Activated CD8-positive, alpha-beta T cell treated with anti-CD3 and anti-CD28 coated beads, Interleukin-2, amount 10 ng/mL, durations not matched to agents 7 days and 5 days (primary cell): ENCODE data around the gene FHOD1. TPM values are rescaled to one million over a fixed set of nuclear protein-coding genes. Genes with fewer than 3 reads are reported as not detected.

Experiments used
- ATAC-seq: fragments of 150-1000 bp; cut with Tn5 transposase; one replicate; pipeline ENCODE4 v1.10.0; 2021; ENCODE audit warnings: moderate library complexity
- CTCF ChIA-PET: fragments of 350-600 bp; sonication (Branson Sonifier 250); formaldehyde crosslinking; loops from one replicate; lab custom pipeline; 2021; ENCODE audit warnings: antibody characterized with exemption; lab: Charles Lee
- POLR2A ChIA-PET: fragments of 350-600 bp; sonication (Branson Sonifier 250); formaldehyde crosslinking; loops from one replicate; lab custom pipeline; 2021; ENCODE audit warnings: antibody characterized with exemption; lab: Charles Lee
- DNase-seq: peaks from one replicate; pipeline ENCODE4 v3.0.0-alpha.2; 2020
- H3K27ac Mint-ChIP-seq: one replicate; pipeline ENCODE4 v1.8.0; 2021; ENCODE audit warnings: mild to moderate bottlenecking, mixed read lengths
- H3K27me3 Mint-ChIP-seq: one replicate; pipeline ENCODE4 v1.8.0; 2021; ENCODE audit warnings: low read depth, mixed read lengths
- H3K36me3 Mint-ChIP-seq: one replicate; pipeline ENCODE4 v1.8.0; 2021; ENCODE audit warnings: low read depth, mixed read lengths
- H3K4me1 Mint-ChIP-seq: one replicate; pipeline ENCODE4 v1.8.0; 2021; ENCODE audit warnings: low read depth, mixed read lengths
- H3K4me3 Mint-ChIP-seq: one replicate; pipeline ENCODE4 v1.8.0; 2021; ENCODE audit warnings: mild to moderate bottlenecking, mixed read lengths
- H3K9me3 Mint-ChIP-seq: one replicate; pipeline ENCODE4 v1.8.0; 2022; ENCODE audit warnings: mixed read lengths; ENCODE audit not compliant: insufficient read depth
- total RNA-seq, 2 experiments: library from RNA; stranded (reverse); gene quantifications; one replicate each; pipeline ENCODE4 v1.2.3, GENCODE V29; 2021

Gene FHOD1
- total RNA-seq, 2 experiments from 2014 or later: 93.4 to 101 TPM

DNA sequence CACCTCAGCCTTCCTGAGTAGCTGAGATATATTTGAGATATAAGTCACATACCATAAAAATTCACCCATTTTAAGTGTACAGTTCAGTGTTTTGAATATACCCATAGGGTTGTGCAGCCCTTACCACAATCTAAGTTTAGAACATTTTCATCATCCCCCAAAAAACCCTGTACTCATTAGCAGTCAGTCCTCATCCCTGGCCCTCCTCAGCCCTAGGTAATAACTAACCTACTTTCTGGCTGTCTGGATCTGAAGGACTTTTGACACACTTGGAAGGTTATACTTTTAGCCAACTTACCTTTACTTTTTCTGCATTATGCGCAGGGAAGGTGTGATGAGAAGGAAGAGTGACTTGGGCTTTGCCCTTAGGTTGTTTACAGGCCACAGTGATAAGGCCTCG lies 28.0 kb upstream of the FHOD1 start:
- H3K36me3 Mint-ChIP-seq: peaks cover 15% of the 10 kb centered on the region
- no peaks in the 10 kb centered on the region for H3K27me3 Mint-ChIP-seq
- DNase-seq (no peak), ATAC-seq (no peak)
- H3K4me1 Mint-ChIP-seq: peaks cover 17% of the 10 kb centered on the region
- no peaks in the 10 kb centered on the region for H3K9me3 Mint-ChIP-seq
- CTCF ChIA-PET: no interaction called here
- POLR2A ChIA-PET: no interaction called here
- H3K4me3 Mint-ChIP-seq: no peak overlapping the region
- no peak overlapping the region for H3K27ac Mint-ChIP-seq

DNA sequence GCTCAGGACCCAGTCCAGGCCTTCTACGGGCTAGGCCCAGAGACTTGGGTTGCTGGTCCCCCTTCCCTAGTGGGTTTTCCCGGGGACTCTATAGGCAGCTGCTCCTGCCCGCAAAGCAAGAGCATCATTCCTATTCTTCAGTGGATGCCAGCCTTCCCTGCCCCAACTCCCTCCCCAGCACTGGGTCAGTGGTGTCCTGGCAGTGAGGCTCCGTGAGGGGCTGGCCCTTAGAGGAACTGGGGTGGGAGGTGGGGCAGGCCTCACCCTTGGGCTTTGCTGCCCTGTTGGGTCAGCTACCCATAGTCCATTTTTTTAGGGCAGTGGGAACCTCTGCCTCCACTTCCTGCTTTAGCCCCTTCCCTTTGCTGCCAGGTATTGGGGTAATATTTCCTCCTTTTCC lies 24.2 kb upstream of the FHOD1 start:
- CTCF ChIA-PET: no interaction called here
- Mint-ChIP-seq H3K27me3 (no peaks in the 10 kb centered on the region), H3K9me3 (no peaks in the 10 kb centered on the region), H3K4me1 (peaks cover under 1% of the 10 kb centered on the region), H3K36me3 (peaks cover 12% of the 10 kb centered on the region), H3K4me3 (no peak overlapping the region), H3K27ac (no peak overlapping the region)
- DNase-seq (no peak), ATAC-seq (no peak)
- POLR2A ChIA-PET: interaction anchor here (1.3 kb wide), 1 partner anchor 10 kb away, joined by 4 read pairs; no protein-coding TSS in a partner anchor

DNA sequence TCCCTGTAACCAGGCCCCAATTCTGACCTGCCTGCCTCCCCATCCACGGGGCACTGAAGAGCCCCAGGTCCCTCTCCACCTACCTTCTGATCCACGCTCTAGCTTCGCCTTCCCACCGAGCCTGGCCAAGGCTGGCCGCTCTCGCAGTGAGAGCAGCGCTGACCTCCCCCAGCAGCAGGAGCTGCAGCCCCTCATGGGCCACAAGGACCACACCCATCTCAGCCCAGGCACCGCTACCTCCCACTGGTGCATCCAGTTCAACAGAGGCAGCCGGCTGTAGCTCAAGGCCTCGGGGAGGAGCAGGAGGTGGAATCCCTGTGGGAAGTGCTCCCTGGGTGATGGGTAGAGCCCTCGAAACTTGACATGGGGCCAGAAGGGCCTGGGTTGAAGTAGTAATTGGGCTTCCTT lies 23.7 kb upstream of the FHOD1 start:
- DNase-seq (no peak), ATAC-seq (no peak)
- H3K4me3 Mint-ChIP-seq: no peak overlapping the region

DNA sequence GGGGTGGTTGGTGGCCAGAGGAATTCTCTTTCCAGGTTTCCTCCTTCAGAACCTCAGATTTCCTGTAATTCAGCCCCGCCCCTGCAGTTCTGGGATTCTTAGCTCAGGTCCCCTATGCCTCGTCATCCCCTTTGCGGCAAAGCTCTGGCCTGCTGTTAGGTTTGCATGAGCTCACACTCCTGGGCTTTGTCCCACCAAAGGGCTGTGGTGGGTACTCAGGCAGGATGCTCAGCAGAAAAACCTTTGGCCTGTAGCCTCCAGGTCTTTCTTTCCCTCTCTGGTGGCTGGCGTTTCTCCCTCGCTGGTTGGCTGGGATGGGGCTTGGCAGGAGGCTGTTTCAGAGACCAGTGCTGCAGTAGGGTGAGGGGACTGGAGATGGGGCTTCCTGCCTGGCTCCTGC lies 22.5 kb upstream of the FHOD1 start:
- POLR2A ChIA-PET: interaction anchor here (1.5 kb wide), 1 partner anchor 22 kb away, joined by 4 read pairs; the partner anchor contains the start of gene FHOD1
- H3K4me3 Mint-ChIP-seq: no peak overlapping the region
- peaks cover 7% of the 10 kb centered on the region for H3K36me3 Mint-ChIP-seq
- no peak for ATAC-seq
- no peaks in the 10 kb centered on the region for H3K9me3 Mint-ChIP-seq
- CTCF ChIA-PET: interaction anchor here (0.9 to 1.7 kb wide), 4 partner anchors 9 to 70 kb away, joined by 3 to 9 read pairs (median 5); no protein-coding TSS in a partner anchor
- H3K27me3 Mint-ChIP-seq: no peaks in the 10 kb centered on the region
- H3K4me1 Mint-ChIP-seq: no peaks in the 10 kb centered on the region
- no peak overlapping the region for H3K27ac Mint-ChIP-seq
- DNase-seq: no peak

More for the DNA sequence above, 23.7 kb upstream of the FHOD1 start:
- H3K4me1 Mint-ChIP-seq: no peaks in the 10 kb centered on the region
- peaks cover 10% of the 10 kb centered on the region for H3K36me3 Mint-ChIP-seq
- POLR2A ChIA-PET: interaction anchor here (0.7 to 1.3 kb wide), 2 partner anchors 8 to 11 kb away, joined by 3 to 4 read pairs; partner anchors contain the start of gene PLEKHG4
- no peak overlapping the region for H3K27ac Mint-ChIP-seq
- no peaks in the 10 kb centered on the region for H3K27me3 Mint-ChIP-seq
- H3K9me3 Mint-ChIP-seq: no peaks in the 10 kb centered on the region
- CTCF ChIA-PET: no interaction called here

GRCh38 chr16:67268136-67268579 lies 20.9 kb upstream of the FHOD1 start:
- ChIA-PET POLR2A (interaction anchor here (0.8 kb wide), 1 partner anchor 343 kb away, joined by 3 read pairs; the partner anchor contains the start of gene RRAD), CTCF (interaction anchor here (0.8 kb wide), 1 partner anchor 71 kb away, joined by 4 read pairs; no protein-coding TSS in a partner anchor)
- Mint-ChIP-seq H3K36me3 (peaks cover 5% of the 10 kb centered on the region), H3K9me3 (no peaks in the 10 kb centered on the region), H3K27me3 (no peaks in the 10 kb centered on the region), H3K4me1 (no peaks in the 10 kb centered on the region), H3K4me3 (no peak overlapping the region), H3K27ac (no peak overlapping the region)
- DNase-seq (no peak), ATAC-seq (no peak)

- Mint-ChIP-seq H3K27me3 (no peaks in the 10 kb centered on the region), H3K9me3 (no peaks in the 10 kb centered on the region), H3K36me3 (no peaks in the 10 kb centered on the region), H3K4me3 (no peak overlapping the region), H3K27ac (no peak overlapping the region), H3K4me1 (no peaks in the 10 kb centered on the region)
- ChIA-PET POLR2A (no interaction called here), CTCF (interaction anchor here (1.5 to 2.3 kb wide), 3 partner anchors 13 to 215 kb away, joined by 3 to 5 read pairs (median 5); partner anchors contain the start of genes ATP6V0D1 and SLC9A5)
- DNase-seq: no peak
- no peak for ATAC-seq
Observed at GRCh38 chr16:67265834-67266233, 18.6 kb upstream of the FHOD1 start.

DNA sequence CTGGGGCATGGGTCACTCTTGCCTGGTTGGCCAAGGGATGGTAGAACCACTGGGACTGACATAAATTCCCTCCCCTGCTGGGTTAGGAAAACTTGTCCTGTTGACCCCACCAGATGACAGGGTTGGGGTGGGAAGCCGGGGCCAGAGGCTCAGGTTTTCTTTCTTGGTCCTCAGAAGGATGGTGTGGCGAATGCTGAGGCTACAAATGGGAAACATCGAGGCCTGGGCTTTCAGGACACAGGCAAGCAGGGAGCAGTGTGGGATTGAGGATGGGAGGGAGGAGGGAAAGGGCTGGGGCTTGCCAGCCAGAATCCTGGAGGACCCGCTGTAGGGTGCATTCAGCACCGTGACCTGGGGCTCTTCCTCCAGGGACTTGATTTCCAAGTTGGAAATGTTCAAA lies 17.6 kb upstream of the FHOD1 start:
- ChIA-PET POLR2A (interaction anchor here (1.2 kb wide), 1 partner anchor 21 kb away, joined by 3 read pairs; no protein-coding TSS in a partner anchor), CTCF (interaction anchor here (1.5 to 2.3 kb wide), 4 partner anchors 14 to 216 kb away, joined by 3 to 5 read pairs (median 4); partner anchors contain the start of genes ATP6V0D1 and SLC9A5)
- ATAC-seq: no peak
- H3K4me3 Mint-ChIP-seq: no peak overlapping the region
- H3K27me3 Mint-ChIP-seq: no peaks in the 10 kb centered on the region
- DNase-seq: no peak
- H3K27ac Mint-ChIP-seq: no peak overlapping the region
- no peaks in the 10 kb centered on the region for H3K4me1 Mint-ChIP-seq
- no peaks in the 10 kb centered on the region for H3K36me3 Mint-ChIP-seq
- no peaks in the 10 kb centered on the region for H3K9me3 Mint-ChIP-seq

DNA sequence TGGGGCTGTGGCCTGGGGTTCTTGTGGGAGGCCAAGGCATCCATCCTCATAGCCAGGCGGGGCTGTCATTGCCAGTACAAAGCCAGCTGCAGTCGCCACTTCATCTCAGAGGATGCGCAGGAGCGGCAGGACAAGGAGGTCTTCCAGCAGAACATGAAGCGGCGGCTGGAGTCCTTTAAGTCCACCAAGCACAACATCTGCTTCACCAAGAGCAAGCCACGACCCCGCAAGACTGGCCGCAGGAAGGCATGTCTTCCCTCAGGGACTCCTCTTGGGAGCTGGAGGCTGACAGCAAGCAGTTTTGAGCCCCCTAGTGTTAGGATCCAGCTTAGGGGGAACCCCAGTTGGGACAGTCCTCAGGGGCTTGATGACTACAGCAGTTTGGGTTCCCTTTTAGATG lies 17.0 kb upstream of the FHOD1 start:
- H3K36me3 Mint-ChIP-seq: no peaks in the 10 kb centered on the region
- ChIA-PET POLR2A (interaction anchor here (1.2 kb wide), 1 partner anchor 21 kb away, joined by 3 read pairs; no protein-coding TSS in a partner anchor), CTCF (interaction anchor here (1.6 to 2.3 kb wide), 2 partner anchors 16 to 164 kb away, joined by 3 to 5 read pairs; partner anchors contain the start of gene SLC9A5)
- H3K27ac Mint-ChIP-seq: no peak overlapping the region
- no peak for ATAC-seq
- DNase-seq: no peak
- H3K4me1 Mint-ChIP-seq: no peaks in the 10 kb centered on the region
- no peaks in the 10 kb centered on the region for H3K9me3 Mint-ChIP-seq
- no peak overlapping the region for H3K4me3 Mint-ChIP-seq
- H3K27me3 Mint-ChIP-seq: no peaks in the 10 kb centered on the region

DNA sequence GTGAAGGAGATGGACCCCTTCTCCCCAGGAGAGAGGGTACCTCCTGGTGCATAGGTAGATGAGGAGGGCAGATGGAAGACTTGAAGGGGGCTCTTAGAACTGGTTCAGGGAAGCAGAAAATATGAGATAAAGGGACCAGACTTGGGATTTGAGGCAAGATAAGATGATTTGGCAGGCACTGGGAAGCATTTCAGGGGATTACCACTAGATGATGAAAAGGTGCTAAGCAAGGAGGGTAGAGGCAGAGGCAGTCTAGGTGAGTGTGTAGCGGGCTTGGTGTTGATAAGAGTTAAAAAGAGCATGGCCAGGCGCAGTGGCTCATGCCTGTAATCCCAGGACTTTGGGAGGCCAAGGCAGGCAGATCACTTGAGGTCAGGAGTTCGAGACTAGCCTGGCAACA lies 15.9 kb upstream of the FHOD1 start:
- no peak for DNase-seq
- Mint-ChIP-seq H3K4me1 (no peaks in the 10 kb centered on the region), H3K4me3 (no peak overlapping the region), H3K36me3 (no peaks in the 10 kb centered on the region), H3K9me3 (no peaks in the 10 kb centered on the region), H3K27ac (no peak overlapping the region), H3K27me3 (no peaks in the 10 kb centered on the region)
- ChIA-PET POLR2A (no interaction called here), CTCF (interaction anchor here (1.6 kb wide), 1 partner anchor 165 kb away, joined by 3 read pairs; no protein-coding TSS in a partner anchor)
- no peak for ATAC-seq

DNA sequence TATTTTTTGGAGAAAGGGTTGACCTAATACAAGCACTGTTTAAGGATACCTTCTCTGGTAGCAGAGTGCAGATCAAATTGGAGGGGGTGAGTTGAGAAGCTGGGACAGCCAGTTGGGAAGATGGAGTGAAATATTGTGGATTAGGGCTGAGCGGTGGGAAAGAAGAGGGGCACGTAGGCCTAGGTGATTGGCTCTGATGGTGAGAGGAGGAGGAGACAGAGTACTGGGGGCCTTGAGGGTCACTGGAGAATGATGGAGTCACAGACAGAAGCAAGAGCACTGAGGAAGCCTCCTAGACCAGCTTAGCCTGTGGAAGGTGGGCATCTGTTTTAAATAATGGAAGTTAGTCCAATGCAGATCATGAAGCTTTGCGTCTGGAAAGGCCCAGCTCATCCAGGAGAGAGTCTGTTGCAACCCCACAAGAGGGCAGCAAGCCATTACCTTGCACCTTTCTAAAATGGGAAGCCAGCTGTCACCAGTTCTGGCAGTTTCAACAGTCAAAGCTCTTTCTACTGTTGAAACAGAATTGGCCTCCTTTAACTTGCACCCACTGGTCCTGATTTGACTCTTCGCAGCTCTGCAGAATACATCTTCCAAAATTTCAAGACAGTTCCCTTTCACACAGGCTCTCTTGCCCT lies 13.3 kb upstream of the FHOD1 start:
- POLR2A ChIA-PET: no interaction called here
- ATAC-seq: peak; percentile 54
- Mint-ChIP-seq H3K36me3 (no peaks in the 10 kb centered on the region), H3K9me3 (no peaks in the 10 kb centered on the region), H3K27me3 (no peaks in the 10 kb centered on the region), H3K4me3 (no peak overlapping the region), H3K27ac (no peak overlapping the region), H3K4me1 (no peaks in the 10 kb centered on the region)
- CTCF ChIA-PET: interaction anchor here (0.7 to 2.6 kb wide), 27 partner anchors 9 to 357 kb away, joined by 3 to 34 read pairs (median 4); partner anchors contain the start of genes CES3, FHOD1, KCTD19 and LRRC36
- peak; percentile 51 for DNase-seq

GRCh38 chr16:67259705-67260104 lies 12.4 kb upstream of the FHOD1 start:
- Mint-ChIP-seq H3K27ac (no peak overlapping the region), H3K4me3 (no peak overlapping the region), H3K4me1 (no peaks in the 10 kb centered on the region), H3K27me3 (no peaks in the 10 kb centered on the region), H3K9me3 (no peaks in the 10 kb centered on the region), H3K36me3 (no peaks in the 10 kb centered on the region)
- ChIA-PET POLR2A (no interaction called here), CTCF (interaction anchor here (0.9 to 2.6 kb wide), 9 partner anchors 10 to 299 kb away, joined by 3 to 34 read pairs (median 6); partner anchors contain the start of genes CES3, KCTD19 and LRRC36)
- DNase-seq: no peak
- no peak for ATAC-seq
